GM12878 (cell line): ENCODE results near the gene ADAMTS7.
"Not testable (repeated sequence)": the region's sequence is repeated elsewhere in the genome, so short reads cannot be mapped to it uniquely, and the experiment has no call there.

Experiments used
- CBX5 ChIP-seq: sonication (generic); IDR thresholded peaks from 2 replicates; pipeline ENCODE4 v1.6.1; 2016; ENCODE audit warnings: low read depth, moderate library complexity, mild to moderate bottlenecking, inconsistent platforms
- MTA3 ChIP-seq: IDR thresholded peaks from 2 replicates; pipeline ENCODE4 v1.6.1; 2012; ENCODE audit warnings: low read length, inconsistent platforms, borderline replicate concordance
- SIX5 ChIP-seq: IDR thresholded peaks from 2 replicates; pipeline ENCODE4 v1.6.1; 2011; ENCODE audit warnings: mild to moderate bottlenecking, low read depth, low read length, moderate library complexity; ENCODE audit not compliant: severe bottlenecking

DNA sequence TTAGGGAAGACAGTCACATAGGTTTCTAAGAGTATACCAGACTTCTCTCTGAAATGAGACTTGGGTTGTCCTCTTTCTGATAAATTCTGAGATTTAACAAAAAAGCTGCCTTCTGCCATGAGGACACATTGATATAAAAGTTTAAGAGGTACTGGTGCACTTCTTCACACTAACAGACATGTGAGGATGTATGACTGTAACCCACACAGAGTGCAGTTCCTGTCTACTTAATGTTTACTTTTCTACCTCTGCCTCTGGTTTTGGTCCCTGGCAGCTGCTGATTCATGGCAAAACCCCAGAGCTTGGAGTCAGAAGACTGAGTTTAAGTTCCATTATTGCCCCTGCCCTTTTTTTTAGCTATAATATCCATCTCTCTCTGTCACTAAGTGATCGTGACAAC, 82.8 kb downstream of the ADAMTS7 start:
- not testable (repeated sequence) for TF ChIP-seq SIX5, CBX5, MTA3
